Measurements from ENCODE around the gene MZT2B.
"Not testable (repeated sequence)": the region's sequence is repeated elsewhere in the genome, so short reads cannot be mapped to it uniquely, and the experiment has no call there.

Gene MZT2B

DNA sequence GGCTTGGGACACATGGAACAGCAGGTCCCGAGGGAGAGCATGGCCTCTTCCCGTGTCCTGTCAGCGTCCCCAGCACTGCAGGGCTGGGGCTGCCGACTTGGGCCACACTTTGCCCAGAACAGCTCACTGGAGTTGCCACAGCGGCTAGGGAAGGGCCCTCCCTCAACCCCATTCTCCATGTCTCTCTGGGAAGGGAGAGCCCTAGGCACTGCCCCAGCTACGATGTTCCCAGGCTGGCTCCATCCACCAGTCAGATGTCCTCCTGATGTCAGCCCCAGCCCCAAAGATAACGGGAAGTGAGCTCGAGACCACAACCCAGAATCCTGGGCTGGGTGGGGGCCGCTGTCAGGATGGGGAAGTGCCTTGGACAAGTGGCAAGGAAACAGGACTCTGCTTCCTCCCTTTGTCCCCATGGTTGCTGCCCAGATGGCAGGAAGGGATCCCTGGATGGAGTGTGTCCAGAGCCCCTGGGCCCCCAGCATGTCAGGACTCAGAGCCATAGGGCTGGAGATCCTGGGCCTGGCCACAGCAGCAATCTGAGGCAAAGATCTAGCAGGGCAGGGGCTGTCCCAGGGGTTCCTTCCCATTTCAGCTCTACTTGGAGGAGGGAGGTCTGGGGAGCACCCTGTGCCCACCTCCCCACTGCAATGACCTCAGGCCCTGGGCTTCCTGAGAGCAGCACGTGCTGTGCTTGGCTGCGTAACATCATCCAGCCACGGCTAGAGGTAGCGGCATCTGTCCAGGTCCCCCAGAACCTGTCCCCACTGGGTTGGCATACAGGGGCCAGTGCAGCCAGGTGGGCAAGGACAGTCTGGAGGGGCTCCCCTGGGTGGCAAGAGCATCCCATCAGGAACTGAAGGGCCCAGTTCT lies 39.4 kb upstream of the MZT2B start:
- not testable (repeated sequence) for H3K27me3 ChIP-seq (ENCODE audit: insufficient read depth, low read length); H3K4me1 ChIP-seq (ENCODE audit: control insufficient read depth, insufficient read depth, low read length, unreplicated experiment); H3K27ac ChIP-seq (ENCODE audit: low read depth, low read length); H3K79me2 ChIP-seq (ENCODE audit: control insufficient read depth, insufficient read depth, low read length, unreplicated experiment); H3K4me3 ChIP-seq (ENCODE audit: low read depth, low read length); H2AFZ ChIP-seq (ENCODE audit: low read length, unreplicated experiment); H3K36me3 ChIP-seq (ENCODE audit: insufficient read depth, low read length)

DNA sequence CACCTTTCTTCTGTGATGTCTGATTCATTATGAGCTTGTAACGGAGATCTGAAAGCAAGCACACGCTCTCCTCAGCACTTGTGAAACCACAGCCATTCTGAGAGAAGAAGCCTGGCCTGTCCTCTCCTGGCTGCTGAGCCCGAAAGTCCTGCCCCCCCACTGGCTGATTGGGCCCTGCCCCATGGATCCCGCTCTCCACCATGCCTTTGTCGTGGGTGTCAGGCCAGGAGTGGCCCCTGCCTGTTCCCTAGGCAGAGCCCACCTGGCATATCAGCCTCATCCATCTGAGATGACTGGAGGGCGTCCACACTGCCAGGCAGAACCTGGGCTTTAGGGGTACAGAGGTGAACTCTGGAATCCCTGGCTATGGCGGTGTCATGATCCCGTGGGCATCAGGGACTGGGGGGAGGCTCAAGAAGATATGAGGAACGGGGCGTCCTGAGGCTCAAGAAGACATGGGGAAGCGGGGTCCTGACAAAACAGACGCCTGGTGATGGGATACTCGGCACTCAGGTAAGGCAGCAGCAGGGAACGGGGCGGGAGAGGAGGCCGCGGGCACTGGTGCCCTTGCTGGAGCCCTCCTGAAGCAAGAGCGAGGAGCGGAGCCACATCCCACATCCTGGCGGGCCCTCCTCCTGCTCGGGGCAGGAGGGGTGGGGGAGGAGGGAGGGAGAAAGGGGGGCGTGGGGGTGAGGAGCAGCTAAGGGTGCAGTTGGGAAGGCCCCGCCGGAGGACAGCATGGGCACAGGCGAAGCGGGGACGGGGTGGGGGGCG lies 38.6 kb upstream of the MZT2B start:
- H3K27me3 ChIP-seq (ENCODE audit: insufficient read depth, low read length); H3K4me3 ChIP-seq (ENCODE audit: low read depth, low read length); H3K79me2 ChIP-seq (ENCODE audit: control insufficient read depth, insufficient read depth, low read length, unreplicated experiment); H2AFZ ChIP-seq (ENCODE audit: low read length, unreplicated experiment); H3K36me3 ChIP-seq (ENCODE audit: insufficient read depth, low read length); H3K27ac ChIP-seq (ENCODE audit: low read depth, low read length); H3K4me1 ChIP-seq (ENCODE audit: control insufficient read depth, insufficient read depth, low read length, unreplicated experiment): not testable (repeated sequence)

DNA sequence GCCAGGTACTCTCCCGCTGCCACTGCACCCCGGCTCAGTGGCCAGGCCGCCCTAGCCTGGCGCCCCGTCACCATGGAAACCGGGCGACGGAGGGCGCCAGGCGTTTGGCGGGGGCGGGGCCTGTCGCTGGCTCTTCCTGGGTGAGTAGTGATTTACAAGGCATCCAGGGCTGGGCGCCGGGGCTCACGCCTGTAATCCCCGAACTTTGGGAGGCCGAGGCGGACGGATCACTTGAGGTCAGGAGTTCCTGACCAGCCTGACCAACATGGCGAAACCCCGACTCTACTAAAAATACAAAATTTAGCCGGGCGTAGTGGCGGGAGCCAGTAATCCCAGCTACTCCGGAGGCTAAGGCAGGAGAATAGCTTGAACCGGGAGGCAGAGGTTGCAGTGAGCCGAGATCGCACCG lies 37.1 kb upstream of the MZT2B start, which contains the start of gene CCDC74B:
Gene CCDC74B (minus strand): TSS at position 107 of the 409 bp plus-strand sequence. CDS start 116 bp downstream, outside the sequence.
- not testable (repeated sequence) for H3K36me3 ChIP-seq (ENCODE audit: insufficient read depth, low read length); H3K27me3 ChIP-seq (ENCODE audit: insufficient read depth, low read length); H3K4me1 ChIP-seq (ENCODE audit: control insufficient read depth, insufficient read depth, low read length, unreplicated experiment); H3K79me2 ChIP-seq (ENCODE audit: control insufficient read depth, insufficient read depth, low read length, unreplicated experiment); H3K27ac ChIP-seq (ENCODE audit: low read depth, low read length)
- peak within 1 kb of the TSS; percentile 60 for H2AFZ ChIP-seq (ENCODE audit: low read length, unreplicated experiment)
- H3K4me3 ChIP-seq (ENCODE audit: low read depth, low read length) = peak within 1 kb of the TSS; percentile 72

DNA sequence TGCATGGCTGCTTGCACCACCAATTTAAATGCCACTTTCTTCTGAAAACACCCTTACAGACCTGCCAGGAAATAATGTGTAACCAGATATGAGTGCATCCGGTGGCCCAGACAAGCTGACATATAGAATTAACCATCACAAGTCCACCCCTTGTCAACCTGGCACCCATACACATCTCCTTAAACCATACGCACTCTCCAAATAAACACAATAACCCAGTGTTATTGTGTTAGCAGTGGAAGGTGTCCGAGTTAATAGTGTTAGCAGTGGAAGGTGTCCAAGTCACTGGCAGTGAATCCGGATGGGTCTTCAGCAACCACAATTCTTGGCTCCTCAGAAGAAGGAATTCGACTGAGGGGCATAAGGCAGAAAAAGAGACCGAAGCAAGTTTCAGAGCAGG lies 33.5 kb upstream of the MZT2B start:
- H2AFZ ChIP-seq (ENCODE audit: low read length, unreplicated experiment); H3K4me3 ChIP-seq (ENCODE audit: low read depth, low read length); H3K27me3 ChIP-seq (ENCODE audit: insufficient read depth, low read length); H3K36me3 ChIP-seq (ENCODE audit: insufficient read depth, low read length); H3K4me1 ChIP-seq (ENCODE audit: control insufficient read depth, insufficient read depth, low read length, unreplicated experiment); H3K27ac ChIP-seq (ENCODE audit: low read depth, low read length); H3K79me2 ChIP-seq (ENCODE audit: control insufficient read depth, insufficient read depth, low read length, unreplicated experiment): not testable (repeated sequence)

DNA sequence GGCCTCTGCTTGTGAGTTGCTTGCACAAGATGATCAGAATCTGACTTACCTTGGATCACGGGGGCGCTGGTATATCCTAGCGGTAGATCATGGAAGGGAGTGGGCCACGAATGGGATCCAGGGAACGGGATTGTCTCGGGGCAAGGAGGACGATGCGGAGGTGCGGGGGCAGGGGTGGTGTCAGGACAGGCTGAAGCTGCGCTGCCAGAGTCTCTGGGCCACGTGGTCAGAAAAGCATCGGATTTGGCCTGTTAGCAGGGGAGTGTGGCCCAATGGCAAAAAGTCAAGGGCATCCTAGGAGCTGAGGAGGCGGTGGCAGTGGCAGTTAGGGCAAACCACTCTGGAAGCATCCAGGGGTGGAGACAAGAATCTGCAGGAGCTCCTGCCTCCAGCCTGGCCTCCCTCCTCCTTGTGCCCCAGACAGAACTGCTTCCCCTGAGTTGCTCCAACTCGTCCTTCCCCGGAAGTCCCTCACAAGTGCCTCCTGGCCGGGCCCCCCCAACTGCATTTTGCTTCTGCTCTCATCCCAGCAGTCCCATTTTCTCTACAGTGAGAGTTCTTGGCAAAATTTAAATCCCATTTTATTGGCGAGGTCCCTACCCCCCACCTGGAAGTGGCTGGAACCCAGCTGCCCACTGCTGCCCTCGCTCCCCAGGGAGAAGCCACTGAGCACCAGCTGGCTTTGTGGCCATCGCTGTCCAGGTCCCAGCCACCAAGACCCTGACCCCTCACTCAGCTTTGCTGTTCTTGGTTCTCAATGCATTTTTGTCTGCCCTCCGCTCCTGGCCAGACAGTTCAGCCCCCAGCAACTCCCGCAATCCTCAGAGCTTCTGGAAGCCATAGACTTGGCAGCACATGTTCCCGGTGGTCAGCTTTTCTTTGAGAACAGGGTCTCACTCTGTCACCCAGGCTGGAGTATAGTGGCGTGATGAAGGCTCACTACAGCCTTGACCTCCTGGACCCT lies 31.6 kb upstream of the MZT2B start:
- no peaks in the 10 kb centered on the region for H3K4me1 ChIP-seq (ENCODE audit: control insufficient read depth, insufficient read depth, low read length, unreplicated experiment)
- H3K27me3 ChIP-seq (ENCODE audit: insufficient read depth, low read length) = no peaks in the 10 kb centered on the region
- H3K4me3 ChIP-seq (ENCODE audit: low read depth, low read length) = no peak overlapping the region
- no peak overlapping the region for H3K27ac ChIP-seq (ENCODE audit: low read depth, low read length)
- no peaks in the 10 kb centered on the region for H3K79me2 ChIP-seq (ENCODE audit: control insufficient read depth, insufficient read depth, low read length, unreplicated experiment)
- H2AFZ ChIP-seq (ENCODE audit: low read length, unreplicated experiment) = no peak overlapping the region
- no peaks in the 10 kb centered on the region for H3K36me3 ChIP-seq (ENCODE audit: insufficient read depth, low read length)

DNA sequence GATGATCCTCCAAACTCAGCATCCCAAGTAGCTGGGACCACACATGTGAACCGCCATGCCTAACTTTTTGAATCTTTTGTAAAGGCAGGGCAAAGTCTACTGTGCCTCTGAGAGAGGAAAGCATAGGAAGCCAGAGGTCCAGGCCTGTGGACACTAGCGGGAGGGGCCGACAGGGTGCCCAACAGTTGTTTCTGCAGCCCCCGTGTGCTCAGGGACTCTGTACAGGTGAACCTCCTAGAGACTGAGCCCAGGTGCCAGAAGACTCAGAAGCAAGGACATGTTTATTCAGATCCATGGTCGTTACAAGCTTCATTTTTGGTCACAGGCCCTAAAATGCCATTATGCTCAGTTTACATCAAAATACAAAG lies 30.9 kb upstream of the MZT2B start:
- not testable (repeated sequence) for H2AFZ ChIP-seq (ENCODE audit: low read length, unreplicated experiment); H3K27me3 ChIP-seq (ENCODE audit: insufficient read depth, low read length); H3K79me2 ChIP-seq (ENCODE audit: control insufficient read depth, insufficient read depth, low read length, unreplicated experiment); H3K36me3 ChIP-seq (ENCODE audit: insufficient read depth, low read length); H3K27ac ChIP-seq (ENCODE audit: low read depth, low read length); H3K4me1 ChIP-seq (ENCODE audit: control insufficient read depth, insufficient read depth, low read length, unreplicated experiment); H3K4me3 ChIP-seq (ENCODE audit: low read depth, low read length)

DNA sequence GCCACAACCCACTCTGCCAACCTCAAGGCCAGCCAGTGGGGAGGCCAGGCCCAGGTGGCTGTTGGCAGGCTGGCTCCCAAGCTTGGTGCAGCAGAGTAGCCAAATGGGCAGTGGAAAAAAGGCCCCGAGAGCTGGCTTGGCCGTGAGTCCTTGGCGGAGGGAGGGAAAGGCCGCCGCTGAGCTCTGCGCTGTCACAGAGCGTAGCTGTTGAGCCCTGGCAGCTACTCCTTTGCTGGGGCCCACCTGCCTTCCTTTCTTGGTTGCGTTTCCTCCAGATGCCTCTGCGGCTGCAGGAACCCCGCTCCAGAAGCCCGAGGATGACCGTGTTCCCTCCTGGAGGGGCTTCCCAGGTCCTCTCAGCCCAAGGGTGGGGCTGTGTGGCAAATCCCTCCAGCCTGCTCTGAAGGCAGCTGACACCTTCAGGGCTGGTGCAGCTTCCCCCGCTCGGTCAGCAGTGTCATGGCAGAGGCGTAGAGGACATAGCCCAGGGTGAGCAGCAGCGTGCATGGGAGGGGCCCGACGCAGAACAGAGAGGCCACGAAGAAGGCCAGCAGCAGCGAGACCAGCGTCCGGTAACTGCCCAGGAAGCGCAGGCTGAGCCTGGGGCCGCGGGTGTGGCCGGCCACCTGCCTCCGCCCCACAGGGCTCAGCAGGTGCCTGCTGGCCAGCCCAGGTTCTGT lies 29.8 kb upstream of the MZT2B start:
- H3K27me3 ChIP-seq (ENCODE audit: insufficient read depth, low read length); H2AFZ ChIP-seq (ENCODE audit: low read length, unreplicated experiment); H3K27ac ChIP-seq (ENCODE audit: low read depth, low read length); H3K79me2 ChIP-seq (ENCODE audit: control insufficient read depth, insufficient read depth, low read length, unreplicated experiment); H3K4me3 ChIP-seq (ENCODE audit: low read depth, low read length); H3K4me1 ChIP-seq (ENCODE audit: control insufficient read depth, insufficient read depth, low read length, unreplicated experiment); H3K36me3 ChIP-seq (ENCODE audit: insufficient read depth, low read length): not testable (repeated sequence)

DNA sequence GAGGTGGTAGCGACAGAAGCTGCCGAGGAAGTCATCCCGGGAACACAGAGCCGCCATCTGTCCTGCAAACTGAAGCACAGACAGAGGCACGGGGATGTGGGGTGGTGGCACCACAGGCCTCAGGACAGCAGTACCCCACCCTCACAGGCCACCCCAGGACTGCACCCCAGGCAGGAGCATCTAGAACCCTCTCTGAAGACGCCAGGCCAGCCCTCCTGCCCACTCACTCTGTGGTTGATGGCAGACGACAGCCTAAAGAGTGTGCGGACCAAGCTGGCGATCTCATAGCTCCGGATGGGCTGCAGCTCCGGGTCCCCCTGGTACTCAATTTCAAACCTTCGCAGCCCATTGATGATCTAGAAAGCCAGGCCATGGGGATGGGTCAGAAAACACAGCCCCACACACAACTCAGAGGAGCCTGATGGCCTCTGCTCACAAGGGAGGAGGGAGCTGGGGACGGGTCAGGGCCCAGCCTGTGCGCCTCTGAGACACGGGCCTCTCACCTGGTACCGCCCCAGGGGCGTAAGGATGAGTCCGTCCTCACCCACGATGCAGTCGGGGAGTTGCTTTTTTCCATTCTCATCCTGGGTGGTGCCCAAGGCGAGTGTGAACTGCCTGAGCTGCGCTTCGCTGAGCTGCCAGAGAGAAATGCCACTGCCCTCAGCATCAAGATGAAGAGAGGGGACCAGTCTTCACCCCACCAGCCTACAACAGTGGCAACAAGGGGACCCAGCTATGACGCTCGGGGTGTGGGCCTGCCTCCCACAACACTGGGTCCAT lies 29.1 kb upstream of the MZT2B start:
- Histone ChIP-seq H3K27me3 (ENCODE audit: insufficient read depth, low read length) (no peaks in the 10 kb centered on the region), H3K4me3 (ENCODE audit: low read depth, low read length) (no peak overlapping the region), H3K4me1 (ENCODE audit: control insufficient read depth, insufficient read depth, low read length, unreplicated experiment) (no peaks in the 10 kb centered on the region), H3K79me2 (ENCODE audit: control insufficient read depth, insufficient read depth, low read length, unreplicated experiment) (no peaks in the 10 kb centered on the region), H2AFZ (ENCODE audit: low read length, unreplicated experiment) (no peak overlapping the region), H3K36me3 (ENCODE audit: insufficient read depth, low read length) (no peaks in the 10 kb centered on the region), H3K27ac (ENCODE audit: low read depth, low read length) (no peak overlapping the region)

DNA sequence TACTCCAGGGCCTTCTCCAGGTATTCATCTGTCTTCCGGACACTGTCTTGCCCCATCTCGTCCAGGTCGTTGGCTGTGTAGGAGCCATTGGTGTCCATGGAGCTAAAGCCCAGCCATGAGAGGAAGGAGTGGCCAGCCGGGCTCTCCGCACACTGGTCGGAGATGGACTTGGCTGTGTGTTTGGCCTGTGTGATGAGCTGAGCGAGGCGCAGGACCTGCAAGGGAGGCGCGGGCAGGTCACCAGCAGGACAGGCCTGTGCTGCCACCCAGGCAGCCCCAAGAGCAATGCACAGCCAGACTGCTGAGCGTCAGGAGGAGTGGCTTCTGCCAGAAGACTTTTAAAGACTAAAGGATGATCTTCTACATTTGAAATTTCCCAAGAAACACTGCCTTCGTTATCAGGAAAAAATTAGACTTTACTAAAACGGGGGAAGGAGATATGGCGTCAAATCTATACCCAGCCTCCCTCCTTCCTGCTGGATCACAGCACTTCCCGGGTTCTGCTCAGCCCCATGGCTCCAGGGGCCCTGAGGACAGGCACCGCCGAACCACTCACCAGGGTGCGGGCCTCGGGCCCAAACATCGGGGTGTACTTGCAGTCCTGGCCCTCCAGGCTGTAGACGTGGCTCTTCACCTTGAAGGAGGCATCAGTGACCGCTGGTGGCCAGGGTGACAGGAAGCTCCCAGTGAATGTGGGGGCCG lies 28.2 kb upstream of the MZT2B start:
- not testable (repeated sequence) for H3K27ac ChIP-seq (ENCODE audit: low read depth, low read length); H3K27me3 ChIP-seq (ENCODE audit: insufficient read depth, low read length); H3K36me3 ChIP-seq (ENCODE audit: insufficient read depth, low read length); H3K4me3 ChIP-seq (ENCODE audit: low read depth, low read length); H2AFZ ChIP-seq (ENCODE audit: low read length, unreplicated experiment); H3K4me1 ChIP-seq (ENCODE audit: control insufficient read depth, insufficient read depth, low read length, unreplicated experiment); H3K79me2 ChIP-seq (ENCODE audit: control insufficient read depth, insufficient read depth, low read length, unreplicated experiment)
